ENCODE results near the gene SCPEP1.
A peak's percentile ranks its signal among the peaks of the same experiment; 100 is the strongest.
"Not testable (repeated sequence)": the region's sequence is repeated elsewhere in the genome, so short reads cannot be mapped to it uniquely, and the experiment has no call there.

SCPEP1 gene

GRCh38 chr17:56965241-56965640, 12.7 kb upstream of the SCPEP1 start:
- not testable (repeated sequence) for DNase-seq (ENCODE audit: low spot score)

- DNase-seq (ENCODE audit: low spot score): not testable (repeated sequence)
Observed at GRCh38 chr17:56965681-56966080, 12.2 kb upstream of the SCPEP1 start.

- no peak for DNase-seq (ENCODE audit: low spot score)
Observed at GRCh38 chr17:56966338-56966737, 11.6 kb upstream of the SCPEP1 start.

- no peak for DNase-seq (ENCODE audit: low spot score)
Observed at GRCh38 chr17:56970974-56971373, 7.0 kb upstream of the SCPEP1 start.

- no peak for DNase-seq (ENCODE audit: low spot score)
Observed at GRCh38 chr17:56972111-56972730, 5.7 kb upstream of the SCPEP1 start.

GRCh38 chr17:56973520-56973919, 4.4 kb upstream of the SCPEP1 start:
- DNase-seq (ENCODE audit: low spot score): no peak

GRCh38 chr17:56974055-56974454, 3.9 kb upstream of the SCPEP1 start:
- no peak for DNase-seq (ENCODE audit: low spot score)

GRCh38 chr17:56975656-56976055, 2.3 kb upstream of the SCPEP1 start:
- DNase-seq (ENCODE audit: low spot score): no peak

GRCh38 chr17:56976941-56977608, 856 bp upstream of the SCPEP1 start:
- DNase-seq (ENCODE audit: low spot score): no peak

GRCh38 chr17:56978441-56979090, 635 bp downstream of the SCPEP1 start:
- DNase-seq (ENCODE audit: low spot score): peak; percentile 17

GRCh38 chr17:56979091-56979480, 1.2 kb downstream of the SCPEP1 start:
- no peak for DNase-seq (ENCODE audit: low spot score)

GRCh38 chr17:56980526-56980925, 2.6 kb downstream of the SCPEP1 start:
- DNase-seq (ENCODE audit: low spot score): not testable (repeated sequence)

- DNase-seq (ENCODE audit: low spot score): no peak
Observed at GRCh38 chr17:56982312-56982711, 4.4 kb downstream of the SCPEP1 start.

GRCh38 chr17:56983366-56983765, 5.4 kb downstream of the SCPEP1 start:
- DNase-seq (ENCODE audit: low spot score): no peak

- DNase-seq (ENCODE audit: low spot score): no peak
Observed at GRCh38 chr17:56985371-56986162, 7.6 kb downstream of the SCPEP1 start.

- DNase-seq (ENCODE audit: low spot score): no peak
Observed at GRCh38 chr17:56987283-56987834, 9.4 kb downstream of the SCPEP1 start.

GRCh38 chr17:56988901-56989572, 11.1 kb downstream of the SCPEP1 start:
- no peak for DNase-seq (ENCODE audit: low spot score)

GRCh38 chr17:56992364-56992763, 14.4 kb downstream of the SCPEP1 start:
- DNase-seq (ENCODE audit: low spot score): no peak

- no peak for DNase-seq (ENCODE audit: low spot score)
Observed at GRCh38 chr17:56994009-56994792, 16.3 kb downstream of the SCPEP1 start.

GRCh38 chr17:56995766-56996165, 17.8 kb downstream of the SCPEP1 start:
- no peak for DNase-seq (ENCODE audit: low spot score)

- DNase-seq (ENCODE audit: low spot score): no peak
Observed at GRCh38 chr17:56997313-56997712, 19.4 kb downstream of the SCPEP1 start.

Data from putamen (tissue), 1 donor.